SK-N-SH treated with all-trans-retinoic acid at 6 μM for 48 hours (cell line): ENCODE data around the gene TMA7.
"Not testable (repeated sequence)": the region's sequence is repeated elsewhere in the genome, so short reads cannot be mapped to it uniquely, and the experiment has no call there.

Source experiments
- ATAC-seq: fragments of 200-7000 bp; cut with Tn5 transposase; 3 replicates; pipeline ENCODE4 v1.9.1; 2020; ENCODE audit warnings: mild to moderate bottlenecking, moderate library complexity
- ARNTL ChIP-seq: fragments of 450-650 bp; formaldehyde crosslinking; IDR thresholded peaks from 2 replicates; pipeline ENCODE4 v1.5.0; 2020; ENCODE audit warnings: low read depth, mild to moderate bottlenecking, moderate library complexity, borderline replicate concordance
- BACH2 ChIP-seq: fragments of 250-450 bp; sonication (Bioruptor Pico); IDR thresholded peaks from 2 replicates; pipeline ENCODE4 v1.9.0; 2021; ENCODE audit warnings: mild to moderate bottlenecking, borderline replicate concordance
- CREB5 ChIP-seq: fragments of 250-450 bp; sonication (Bioruptor Pico); IDR thresholded peaks from 2 replicates; pipeline ENCODE4 v1.5.1; 2020; ENCODE audit warnings: low read depth, mild to moderate bottlenecking, moderate library complexity
- CSDC2 ChIP-seq: fragments of 250-450 bp; sonication (Bioruptor Pico); IDR thresholded peaks from 2 replicates; pipeline ENCODE4 v1.5.0; 2020; ENCODE audit warnings: mild to moderate bottlenecking, moderate library complexity
- CSRNP3 ChIP-seq: fragments of 250-450 bp; sonication (Bioruptor Pico); IDR thresholded peaks from 2 replicates; pipeline ENCODE4 v1.5.1; 2021; ENCODE audit warnings: mild to moderate bottlenecking, moderate library complexity
- ESRRG ChIP-seq: fragments of 250-450 bp; sonication (Bioruptor Pico); IDR thresholded peaks from 2 replicates; pipeline ENCODE4 v1.6.1; 2021; ENCODE audit warnings: mild to moderate bottlenecking
- GLIS3 ChIP-seq: fragments of 250-450 bp; sonication (Bioruptor Pico); IDR thresholded peaks from 2 replicates; pipeline ENCODE4 v1.5.0; 2020; ENCODE audit warnings: mild to moderate bottlenecking, moderate library complexity
- OSR1 ChIP-seq: fragments of 250-450 bp; sonication (Bioruptor Pico); IDR thresholded peaks from 2 replicates; pipeline ENCODE4 v1.8.0; 2022; ENCODE audit warnings: moderate library complexity, mild to moderate bottlenecking, inconsistent platforms
- PATZ1 ChIP-seq: fragments of 250-450 bp; sonication (Bioruptor Pico); IDR thresholded peaks from 2 replicates; pipeline ENCODE4 v1.8.0; 2020; ENCODE audit warnings: mild to moderate bottlenecking, moderate library complexity, borderline replicate concordance
- POU6F1 ChIP-seq: fragments of 250-450 bp; sonication (Bioruptor Pico); IDR thresholded peaks from 2 replicates; pipeline ENCODE4 v1.8.0; 2021; ENCODE audit warnings: low read depth, mild to moderate bottlenecking, moderate library complexity, borderline replicate concordance
- PPARA ChIP-seq: fragments of 250-450 bp; sonication (Bioruptor Pico); IDR thresholded peaks from 2 replicates; pipeline ENCODE4 v1.5.0; 2020; ENCODE audit warnings: mild to moderate bottlenecking, borderline replicate concordance
- RARB ChIP-seq: fragments of 250-450 bp; sonication (Bioruptor Pico); IDR thresholded peaks from 2 replicates; pipeline ENCODE4 v1.8.0; 2021; ENCODE audit warnings: mild to moderate bottlenecking, moderate library complexity
- SNAI2 ChIP-seq: fragments of 250-450 bp; sonication (Bioruptor Pico); IDR thresholded peaks from 2 replicates; pipeline ENCODE4 v1.5.0; 2020; ENCODE audit warnings: mild to moderate bottlenecking, moderate library complexity
- TOX ChIP-seq: fragments of 250-450 bp; sonication (Bioruptor Pico); IDR thresholded peaks from 2 replicates; pipeline ENCODE4 v1.8.0; 2021; ENCODE audit warnings: mild to moderate bottlenecking, moderate library complexity, borderline replicate concordance
- TSHZ2 ChIP-seq: fragments of 250-450 bp; sonication (Bioruptor Pico); IDR thresholded peaks from 2 replicates; pipeline ENCODE4 v1.5.0; 2020; ENCODE audit warnings: mild to moderate bottlenecking, moderate library complexity
- ZC3H10 ChIP-seq: fragments of 250-450 bp; sonication (Bioruptor Pico); IDR thresholded peaks from 2 replicates; pipeline ENCODE4 v1.5.1; 2021; ENCODE audit warnings: mild to moderate bottlenecking, moderate library complexity
- ZFP3 ChIP-seq: fragments of 250-450 bp; sonication (Bioruptor Pico); IDR thresholded peaks from 2 replicates; pipeline ENCODE4 v1.5.0; 2020; ENCODE audit warnings: mild to moderate bottlenecking, moderate library complexity
- ZFP30 ChIP-seq: fragments of 450-650 bp; formaldehyde crosslinking; IDR thresholded peaks from 2 replicates; pipeline ENCODE4 v1.5.0; 2022; ENCODE audit warnings: mild to moderate bottlenecking, moderate library complexity
- ZNF565 ChIP-seq: fragments of 450-650 bp; formaldehyde crosslinking; conservative IDR thresholded peaks from 2 replicates; pipeline ENCODE4 v1.5.0; 2020; ENCODE audit warnings: low read depth, mild to moderate bottlenecking, moderate library complexity
- ZNF70 ChIP-seq: fragments of 450-650 bp; formaldehyde crosslinking; IDR thresholded peaks from 2 replicates; pipeline ENCODE4 v1.5.0; 2020; ENCODE audit warnings: mild to moderate bottlenecking, moderate library complexity

Gene TMA7

GRCh38 chr3:48460517-48460902 is 20.5 kb downstream of the TMA7 start:
- TF ChIP-seq BACH2 (CRISPR knock-in tag) (no peak), ZFP30 (no peak), POU6F1 (CRISPR knock-in tag) (no peak), TSHZ2 (CRISPR knock-in tag) (no peak)
- ATAC-seq = no peak

- not testable (repeated sequence) for ATAC-seq
Measured at GRCh38 chr3:48461767-48462166, 21.7 kb downstream of the TMA7 start.

- ATAC-seq = no peak
Measured at GRCh38 chr3:48463703-48464102, 23.6 kb downstream of the TMA7 start.

GRCh38 chr3:48464713-48465221 is 24.7 kb downstream of the TMA7 start:
- TF ChIP-seq BACH2 (CRISPR knock-in tag) (no peak), ARNTL (no peak), PPARA (CRISPR knock-in tag) (no peak), ZFP3 (CRISPR knock-in tag) (no peak), SNAI2 (CRISPR knock-in tag) (no peak)
- ATAC-seq = no peak

More at GRCh38 chr3:48463703-48464102, 23.6 kb downstream of the TMA7 start:
- TF ChIP-seq ESRRG = no peak
- TF ChIP-seq ZNF565 (CRISPR knock-in tag) = no peak
- TF ChIP-seq GLIS3 (CRISPR knock-in tag) = no peak
- no peak for TF ChIP-seq POU6F1 (CRISPR knock-in tag)

- no peak for ATAC-seq
- TF ChIP-seq ZNF565 (CRISPR knock-in tag) = 0 out of 2 replicates have a peak, but pooled peaks have one; percentile 28
- TF ChIP-seq ZFP30 = no peak
- TF ChIP-seq ESRRG = 0 out of 2 replicates have a peak, but pooled peaks have one; percentile 37
Measured at GRCh38 chr3:48465237-48465530, 25.1 kb downstream of the TMA7 start.

GRCh38 chr3:48465531-48466378 is 25.7 kb downstream of the TMA7 start:
- ATAC-seq = peak; percentile 94
- 0 out of 2 replicates have a peak, but pooled peaks have one; percentile 30 for TF ChIP-seq CSRNP3
- TF ChIP-seq TOX (CRISPR knock-in tag) = no peak
- peak; percentile 23; the same call in 1 of the 2 replicates for TF ChIP-seq ZNF70 (CRISPR knock-in tag)
- TF ChIP-seq ZFP30 = no peak
- TF ChIP-seq ZC3H10 (CRISPR knock-in tag) = no peak
- peak; percentile 61; the same call in 1 of the 2 replicates for TF ChIP-seq BACH2 (CRISPR knock-in tag)
- no peak for TF ChIP-seq GLIS3 (CRISPR knock-in tag)
- TF ChIP-seq ZFP3 (CRISPR knock-in tag) = peak; percentile 61; the same call in 1 of the 2 replicates
- TF ChIP-seq ESRRG = no peak
- peak; percentile 45; the same call in 1 of the 2 replicates for TF ChIP-seq PATZ1 (CRISPR knock-in tag)
- no peak for TF ChIP-seq OSR1 (CRISPR knock-in tag)
- peak; percentile 41; the same call in 1 of the 2 replicates for TF ChIP-seq CSDC2 (CRISPR knock-in tag)
- TF ChIP-seq SNAI2 (CRISPR knock-in tag) = no peak
- no peak for TF ChIP-seq PPARA (CRISPR knock-in tag)
- TF ChIP-seq CREB5 (CRISPR knock-in tag) = no peak
- TF ChIP-seq RARB = 0 out of 2 replicates have a peak, but pooled peaks have one; percentile 9
